Transverse colon (tissue), 4 donors: ENCODE measurements around the gene CAPN11. TPM values are rescaled to one million over a fixed set of nuclear protein-coding genes. Genes with fewer than 3 reads are reported as not detected.

Source experiments
- DNase-seq: peaks from one replicate; pipeline ENCODE4 v3.0.0-alpha.2; 2019
- H3K27ac ChIP-seq, 4 donors: fragments of 200-600 bp; sonication (generic); 2 replicates each; pipeline ENCODE4 v1.5.1; 2016 to 2018; ENCODE audit warnings: inconsistent platforms in 4 of 4
- H3K27me3 ChIP-seq: fragments of 200-600 bp; sonication (generic); 2 replicates; pipeline ENCODE4 v1.5.1; 2017; ENCODE audit warnings: inconsistent platforms
- H3K36me3 ChIP-seq, 4 donors: fragments of 200-600 bp; sonication (generic); 2 replicates each; pipeline ENCODE4 v1.5.1; 2017 to 2019; ENCODE audit warnings: inconsistent platforms in 4 of 4
- H3K4me1 ChIP-seq, 4 donors: fragments of 200-600 bp; sonication (generic); 2 replicates each; pipeline ENCODE4 v1.5.1; 2017 to 2020; ENCODE audit warnings: inconsistent platforms in 4 of 4
- H3K4me3 ChIP-seq, 4 donors: fragments of 200-600 bp; sonication (generic); 1 replicate in 1 of 4; 2 replicates in 3 of 4; pipeline versions ENCODE4 v1.5.1 to v1.6.1; 2017 to 2019; ENCODE audit warnings: inconsistent platforms in 4 of 4
- H3K9me3 ChIP-seq, 2 donors: fragments of 200-600 bp; sonication (generic); 2 replicates each; pipeline ENCODE4 v1.5.1; 2017 to 2019; ENCODE audit warnings: inconsistent platforms in 2 of 2
- EP300 ChIP-seq: sonication (generic); formaldehyde crosslinking; IDR thresholded peaks from one replicate; pipeline ENCODE4 v1.6.1; 2017; ENCODE audit warnings: antibody characterized with exemption, low read depth
- POLR2A ChIP-seq: fragments of 450-650 bp; IDR thresholded peaks from one replicate; pipeline ENCODE4 v1.6.1; 2016; ENCODE audit warnings: antibody characterized with exemption, mild to moderate bottlenecking, moderate library complexity
- POLR2AphosphoS5 ChIP-seq, 3 donors: sonication (generic); formaldehyde crosslinking; IDR thresholded peaks; one replicate each; pipeline ENCODE4 v1.6.1; 2016; ENCODE audit warnings: antibody characterized with exemption in 3 of 3
- WGBS, 2 donors: methylation state at CpG; one replicate each; pipeline ENCODE4 v1.1.5; 2018; ENCODE audit warnings: low coverage in 1 of 2; 5-methylcytosine and 5-hydroxymethylcytosine counted together
- in situ Hi-C, 4 donors: fragments of 200-750 bp; cut with MboI; loops; one replicate each; pipeline versions ENCODE4 v1.15.0 to v1.15.1; 2017; ENCODE audit warnings: low sequenced_read_pairs in 3 of 4, low pct_ligation_motif_present in 1 of 4, low pct_unique_long_range_greater_than_20kb in 1 of 4
- intact Hi-C: fragments of 100-400 bp; cut with DNase I; formaldehyde crosslinking; loops from one replicate; pipeline ENCODE4 v1.15.1; 2023; ENCODE audit warnings: low total_unique reads
- total RNA-seq, 4 donors: library from RNA; depleted of rRNA; stranded (reverse); fragments of >200 nt; gene quantifications; one replicate each; pipeline ENCODE4 v1.1.0, GENCODE V29; 2016
- TF ChIP-seq, protein P1 (sequence below), 5 experiments: fragments of 200-600 bp in 3 of 5; fragments of 450-650 bp in 2 of 5; sonication (generic) in 3 of 5; IDR thresholded peaks; 1 replicate in 2 of 5; 2 replicates in 3 of 5; pipeline ENCODE4 v1.5.1; 2016 to 2017; ENCODE audit warnings: antibody characterized with exemption in 5 of 5, inconsistent platforms in 3 of 5, mild to moderate bottlenecking in 2 of 5, moderate library complexity in 1 of 5

The CAPN11 gene
- total RNA-seq, 4 donors from 2014 or later: 1.6 to 19.8 (median 4.9) TPM; not detected in 1

- DNase-seq: no peak
- Histone ChIP-seq H3K27ac (no peak overlapping the region), H3K27me3 (no peaks in the 10 kb centered on the region), H3K4me3 (no peak overlapping the region), H3K4me1 (peaks cover 0 to 5% (median 0%) of the 10 kb centered on the region in 4 donors), H3K9me3 (no peaks in the 10 kb centered on the region), H3K36me3 (no peaks in the 10 kb centered on the region)
- in situ Hi-C loops: no loop called here
- intact Hi-C loops: no loop called here
- 60% methylated on average over 9 of the region's 9 CpGs; no CpG with 5 or more reads in 1 of the 2 donors for WGBS, 2 donors
- TF ChIP-seq POLR2A (no peak), POLR2AphosphoS5 (IDR thresholded peaks at IDR 0.05) (no peak), EP300 (no peak)
- TF ChIP-seq, protein P1, sequence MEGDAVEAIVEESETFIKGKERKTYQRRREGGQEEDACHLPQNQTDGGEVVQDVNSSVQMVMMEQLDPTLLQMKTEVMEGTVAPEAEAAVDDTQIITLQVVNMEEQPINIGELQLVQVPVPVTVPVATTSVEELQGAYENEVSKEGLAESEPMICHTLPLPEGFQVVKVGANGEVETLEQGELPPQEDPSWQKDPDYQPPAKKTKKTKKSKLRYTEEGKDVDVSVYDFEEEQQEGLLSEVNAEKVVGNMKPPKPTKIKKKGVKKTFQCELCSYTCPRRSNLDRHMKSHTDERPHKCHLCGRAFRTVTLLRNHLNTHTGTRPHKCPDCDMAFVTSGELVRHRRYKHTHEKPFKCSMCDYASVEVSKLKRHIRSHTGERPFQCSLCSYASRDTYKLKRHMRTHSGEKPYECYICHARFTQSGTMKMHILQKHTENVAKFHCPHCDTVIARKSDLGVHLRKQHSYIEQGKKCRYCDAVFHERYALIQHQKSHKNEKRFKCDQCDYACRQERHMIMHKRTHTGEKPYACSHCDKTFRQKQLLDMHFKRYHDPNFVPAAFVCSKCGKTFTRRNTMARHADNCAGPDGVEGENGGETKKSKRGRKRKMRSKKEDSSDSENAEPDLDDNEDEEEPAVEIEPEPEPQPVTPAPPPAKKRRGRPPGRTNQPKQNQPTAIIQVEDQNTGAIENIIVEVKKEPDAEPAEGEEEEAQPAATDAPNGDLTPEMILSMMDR (IDR thresholded peaks at IDR 0.05): no peak
Observed at GRCh38 chr6:44185953-44186634, 27.5 kb downstream of the CAPN11 start.

DNA sequence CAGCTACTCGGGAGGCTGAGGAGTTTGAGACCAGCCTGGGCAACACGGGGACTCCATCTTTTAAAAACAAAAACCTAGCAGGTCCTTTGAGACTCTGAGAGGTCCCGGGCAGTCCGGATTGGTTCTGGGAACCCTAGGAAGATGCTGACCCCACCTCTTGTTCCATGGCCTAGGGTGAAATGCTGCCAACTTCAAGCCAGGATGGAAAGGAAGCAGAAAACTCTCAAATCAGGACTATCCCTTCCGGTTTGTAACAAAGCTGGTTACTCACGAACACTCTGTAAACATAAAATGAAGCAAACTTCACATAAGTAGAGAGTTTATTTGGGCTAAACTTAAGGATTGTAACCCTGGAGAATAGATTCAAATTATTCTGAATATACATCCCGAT lies 28.0 kb downstream of the CAPN11 start:
- no peaks in the 10 kb centered on the region for H3K36me3 ChIP-seq
- 84 to 100% methylated on average over 1 to 7 of the region's 7 CpGs for WGBS, 2 donors
- H3K9me3 ChIP-seq: no peaks in the 10 kb centered on the region
- H3K27me3 ChIP-seq: no peaks in the 10 kb centered on the region
- no peak for DNase-seq
- in situ Hi-C loops: no loop called here
- TF ChIP-seq, protein P1 (IDR thresholded peaks at IDR 0.05): no peak
- no peak for TF ChIP-seq POLR2A
- TF ChIP-seq EP300: no peak
- no peak overlapping the region for H3K4me3 ChIP-seq
- peaks cover 0 to 5% (median 0%) of the 10 kb centered on the region in 4 donors for H3K4me1 ChIP-seq
- intact Hi-C loops: no loop called here
- no peak overlapping the region for H3K27ac ChIP-seq

DNA sequence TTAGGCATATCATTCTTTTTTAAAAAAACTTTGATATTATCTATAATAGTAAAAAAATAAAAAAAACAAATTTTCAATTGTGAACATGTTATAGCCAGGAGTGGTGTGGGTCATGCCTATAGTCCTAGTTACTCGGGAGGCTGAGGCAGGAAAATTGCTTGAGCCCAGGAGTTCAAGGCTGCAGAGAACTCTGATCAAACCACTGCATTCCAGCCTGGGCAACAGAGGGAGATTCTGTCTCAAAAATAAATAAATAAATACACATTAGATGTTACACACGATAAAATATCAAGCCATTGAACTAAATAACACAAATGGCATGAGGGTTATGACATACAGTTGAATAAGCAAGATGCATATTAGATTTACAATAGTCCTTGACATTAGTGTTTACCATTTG lies 30.2 kb downstream of the CAPN11 start:
- WGBS, 2 donors: 75 to 81% methylated on average over 2 of the region's 2 CpGs
- H3K4me1 ChIP-seq: peaks cover 0 to 12% (median 3%) of the 10 kb centered on the region in 4 donors
- H3K4me3 ChIP-seq: no peak overlapping the region
- H3K9me3 ChIP-seq: no peaks in the 10 kb centered on the region
- intact Hi-C loops (no loop called here), in situ Hi-C loops (no loop called here)
- DNase-seq: no peak
- no peaks in the 10 kb centered on the region for H3K36me3 ChIP-seq
- no peak overlapping the region for H3K27ac ChIP-seq
- TF ChIP-seq POLR2AphosphoS5 (IDR thresholded peaks at IDR 0.05) (no peak), POLR2A (no peak), EP300 (no peak)
- TF ChIP-seq, protein P1 (IDR thresholded peaks at IDR 0.05): no peak
- no peaks in the 10 kb centered on the region for H3K27me3 ChIP-seq

DNA sequence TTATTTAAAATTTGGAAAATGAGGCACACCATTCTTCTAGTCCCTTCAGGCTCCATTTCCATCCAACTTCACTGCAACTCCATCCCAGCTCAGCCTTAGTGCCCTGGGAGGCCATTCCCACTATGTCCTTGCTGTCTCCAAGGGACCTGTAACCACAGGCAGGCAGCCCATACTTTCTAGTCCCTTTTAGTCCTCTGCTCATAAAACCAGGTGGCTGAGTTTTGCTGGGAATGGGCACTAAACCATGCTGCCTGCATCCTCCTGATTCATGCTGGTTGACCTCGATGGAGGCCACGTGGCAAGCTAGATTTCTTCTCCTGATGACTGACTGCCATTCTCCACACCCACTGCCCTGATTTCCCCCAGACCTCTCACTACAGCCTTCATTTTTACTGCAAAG lies 30.6 kb downstream of the CAPN11 start:
- WGBS, 2 donors: 59% methylated on average over 2 of the region's 2 CpGs; no CpG with 5 or more reads in 1 of the 2 donors

More for the DNA sequence above, 30.6 kb downstream of the CAPN11 start:
- in situ Hi-C loops (no loop called here), intact Hi-C loops (no loop called here)
- no peaks in the 10 kb centered on the region for H3K27me3 ChIP-seq
- DNase-seq: no peak
- peaks cover 0 to 12% (median 3%) of the 10 kb centered on the region in 4 donors for H3K4me1 ChIP-seq
- no peaks in the 10 kb centered on the region for H3K36me3 ChIP-seq
- no peaks in the 10 kb centered on the region for H3K9me3 ChIP-seq
- no peak overlapping the region for H3K27ac ChIP-seq
- H3K4me3 ChIP-seq: no peak overlapping the region
- TF ChIP-seq, protein P1 (IDR thresholded peaks at IDR 0.05): no peak
- no peak for TF ChIP-seq POLR2AphosphoS5 (IDR thresholded peaks at IDR 0.05)
- no peak for TF ChIP-seq EP300
- no peak for TF ChIP-seq POLR2A
